NCI-H460 (cell line): Measurements from ENCODE around the gene STAT3. TPM values are rescaled to one million over a fixed set of nuclear protein-coding genes. Genes with fewer than 3 reads are reported as not detected.
"Not testable (repeated sequence)": the region's sequence is repeated elsewhere in the genome, so short reads cannot be mapped to it uniquely, and the experiment has no call there.

Source experiments
- DNase-seq: peaks from one replicate; pipeline ENCODE4 v3.0.0-alpha.2; 2016; ENCODE audit warnings: low read depth; ENCODE audit errors: extremely low read depth
- total RNA-seq: library from RNA; depleted of rRNA; stranded (reverse); fragments of >200 nt; shearing (Covaris generic); gene quantifications from 2 replicates; pipeline ENCODE4 v1.2.3, GENCODE V29; 2014; rRNA removed

STAT3 gene
- total RNA-seq, 1 experiment from 2014 or later: 34.6 TPM

DNA sequence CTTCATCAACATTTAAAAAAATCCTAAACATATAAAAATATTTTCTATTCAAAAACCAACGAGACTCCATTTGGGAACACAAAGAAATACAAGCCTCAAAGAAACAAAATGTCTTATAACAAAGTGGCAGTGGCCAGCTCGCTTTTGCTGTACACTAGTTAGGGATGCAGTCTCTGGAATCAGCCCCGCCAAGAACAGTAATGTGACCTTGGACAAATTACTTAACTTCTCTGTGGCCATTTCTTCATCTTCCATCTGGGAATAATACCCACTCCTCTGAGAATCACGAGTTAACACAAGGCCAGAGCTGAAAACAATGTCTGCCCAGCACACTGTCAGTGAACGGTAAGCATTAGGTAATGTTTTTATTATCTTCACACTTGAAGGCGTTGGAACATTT, 117.6 kb downstream of the STAT3 start:
- DNase-seq: no peak

DNA sequence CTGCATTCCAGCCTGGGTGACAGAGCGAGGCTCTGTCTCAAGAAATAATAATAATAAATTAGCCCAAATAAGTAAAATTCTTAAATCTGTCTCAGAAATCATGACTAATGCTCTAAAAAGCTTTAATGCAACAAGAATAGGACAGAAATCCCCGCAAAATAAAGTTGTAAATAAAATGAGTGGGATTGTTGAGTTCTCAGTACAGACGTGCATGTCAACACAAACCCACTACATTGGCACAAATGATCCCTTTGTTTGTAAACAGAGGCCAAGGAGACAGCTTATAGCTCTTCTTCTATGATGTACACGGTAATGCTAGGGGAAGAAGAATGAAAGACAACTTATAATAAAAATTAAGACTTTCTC, 118.1 kb downstream of the STAT3 start:
- DNase-seq: no peak

DNA sequence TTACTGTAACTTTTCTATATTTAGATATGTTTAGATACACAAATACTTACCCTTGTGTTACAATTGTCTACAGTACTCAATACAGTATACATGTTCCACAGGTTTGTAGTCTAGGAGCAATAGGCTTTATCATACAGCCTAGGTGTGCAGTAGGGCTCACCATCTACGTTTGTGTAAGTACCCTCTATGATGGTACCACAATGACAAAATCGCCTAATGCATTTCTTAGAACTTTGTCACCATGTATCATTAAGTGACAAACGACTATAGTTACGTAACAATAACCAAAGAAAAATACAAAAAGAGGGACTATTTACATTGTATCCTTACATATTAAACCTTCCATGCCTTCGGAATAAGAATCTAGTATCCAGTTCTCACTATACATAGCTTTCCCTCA, 120.0 kb downstream of the STAT3 start:
- no peak for DNase-seq

DNA sequence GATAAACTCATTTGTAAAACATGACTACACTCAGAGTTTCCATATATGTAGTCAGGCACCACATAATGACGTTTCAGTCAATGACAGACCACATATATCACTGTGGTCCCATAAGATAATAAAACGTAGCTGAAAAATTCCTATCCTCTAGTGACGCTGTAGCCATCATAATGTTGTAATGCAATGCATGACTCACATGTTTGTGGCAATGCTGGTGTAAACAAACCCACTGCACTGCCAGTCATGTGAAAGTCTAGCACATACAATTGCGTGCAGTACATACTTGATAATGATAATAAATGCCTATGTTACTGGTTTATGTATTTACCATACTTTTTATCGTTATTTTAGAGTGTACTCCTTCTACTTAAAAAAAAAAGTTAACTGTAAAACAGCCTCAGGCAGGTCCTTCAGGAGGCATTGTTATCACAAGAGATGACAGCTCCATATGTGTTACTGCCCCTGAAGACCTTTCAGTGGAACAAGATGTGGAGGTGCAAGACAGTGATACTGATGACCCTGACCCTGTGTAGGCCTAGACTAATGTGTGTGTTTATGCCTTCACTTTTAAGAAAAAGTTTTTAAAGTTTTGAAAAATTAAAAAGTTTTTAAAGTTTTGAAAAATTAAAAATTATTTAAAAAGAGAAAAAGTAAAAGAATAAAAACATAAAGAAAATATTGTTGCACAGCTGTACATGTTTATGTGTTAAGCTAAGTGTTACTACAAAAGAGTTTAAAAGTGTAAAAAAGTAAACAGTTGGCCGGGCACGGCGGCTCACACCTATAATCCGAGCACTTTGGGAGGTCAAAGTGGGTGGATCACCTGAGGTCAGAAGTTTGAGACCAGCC, 121.1 kb downstream of the STAT3 start:
- DNase-seq: peak; percentile 91

DNA sequence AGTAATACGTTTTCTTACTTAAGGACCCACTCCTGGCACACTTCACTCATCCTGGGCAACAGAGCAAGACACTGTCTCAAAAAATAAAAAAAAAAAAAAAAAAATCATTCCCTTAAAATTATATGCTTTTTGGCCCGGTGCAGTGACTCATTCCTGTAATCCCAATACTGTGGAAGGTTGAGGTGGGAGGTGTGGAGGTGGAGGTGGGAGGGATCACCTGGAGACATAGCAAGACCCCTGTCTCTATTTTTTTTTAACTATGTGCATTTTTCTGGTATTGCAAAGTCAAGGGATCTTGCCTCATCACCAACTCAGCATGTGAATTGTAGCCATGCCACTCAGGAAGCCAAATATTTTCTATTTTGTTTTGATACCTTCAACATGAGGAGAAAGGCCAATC, 121.8 kb downstream of the STAT3 start:
- no peak for DNase-seq

DNA sequence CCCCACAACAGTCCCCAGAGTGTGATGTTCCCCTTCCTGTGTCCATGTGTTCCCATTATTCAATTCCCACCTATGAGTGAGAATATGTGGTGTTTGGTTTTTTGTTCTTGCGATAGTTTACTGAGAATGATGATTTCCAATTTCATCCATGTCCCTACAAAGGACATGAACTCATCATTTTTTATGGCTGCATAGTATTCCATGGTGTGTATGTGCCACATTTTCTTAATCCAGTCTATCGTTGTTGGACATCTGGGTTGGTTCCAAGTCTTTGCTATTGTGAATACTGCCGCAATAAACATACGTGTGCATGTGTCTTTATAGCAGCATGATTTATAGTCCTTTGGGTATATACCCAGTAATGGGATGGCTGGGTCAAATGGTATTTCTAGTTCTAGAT, 123.9 kb downstream of the STAT3 start:
- not testable (repeated sequence) for DNase-seq

Other genes with a start within 250 kb of the STAT3 start
- gene RAB5C, start 233.5 kb downstream of the STAT3 start, total RNA-seq: 66.0 and 66.5 TPM in 2 replicates
- 0.05 TPM in 1 of 2 replicates, not detected in the other for gene KCNH4, start 207.3 kb downstream of the STAT3 start, total RNA-seq
- not detected in 2 replicates for gene HCRT, start 203.0 kb downstream of the STAT3 start, total RNA-seq
- 13.3 and 13.9 TPM in 2 replicates for gene GHDC, start 193.9 kb downstream of the STAT3 start, total RNA-seq
- gene STAT5B, start 112.1 kb downstream of the STAT3 start, total RNA-seq: 29.4 and 38.0 TPM in 2 replicates
- 1.6 and 2.9 TPM in 2 replicates for gene STAT5A, start 99.9 kb downstream of the STAT3 start, total RNA-seq
- gene CAVIN1, start 34.8 kb upstream of the STAT3 start, total RNA-seq: 64.0 and 70.4 TPM in 2 replicates
- gene ATP6V0A1, start 70.4 kb upstream of the STAT3 start, total RNA-seq: 19.5 and 25.7 TPM in 2 replicates
- gene NAGLU, start 147.8 kb upstream of the STAT3 start, total RNA-seq: 15.1 and 15.3 TPM in 2 replicates
- 0.37 and 0.38 TPM in 2 replicates for gene HSD17B1, start 164.5 kb upstream of the STAT3 start, total RNA-seq
- 36.5 and 38.1 TPM in 2 replicates for gene COASY, start 173.7 kb upstream of the STAT3 start, total RNA-seq
- gene MLX, start 178.7 kb upstream of the STAT3 start, total RNA-seq: 35.0 and 41.4 TPM in 2 replicates
- 15.0 and 17.1 TPM in 2 replicates for gene PSMC3IP, start 189.3 kb upstream of the STAT3 start, total RNA-seq
- 32.2 and 35.5 TPM in 2 replicates for gene RETREG3, start 220.9 kb upstream of the STAT3 start, total RNA-seq
- gene TUBG1, start 221.2 kb upstream of the STAT3 start, total RNA-seq: 62.1 and 78.8 TPM in 2 replicates